ES-I3 (cell line): ENCODE data around the gene GBP7.

Experiments
- H3K36me3 ChIP-seq: 2 replicates; pipeline ENCODE4 v1.6.1; 2013; ENCODE audit warnings: mild to moderate bottlenecking, low read length, control low read depth, moderate library complexity; ENCODE audit not compliant: insufficient read depth
- H3K4me1 ChIP-seq: 2 replicates; pipeline ENCODE4 v1.6.1; 2013; ENCODE audit warnings: mild to moderate bottlenecking, control low read depth, low read length; ENCODE audit not compliant: insufficient read depth
- H3K9ac ChIP-seq: 2 replicates; pipeline ENCODE4 v1.6.1; 2013; ENCODE audit warnings: low read depth, mild to moderate bottlenecking, low read length, moderate library complexity
- H3K9me3 ChIP-seq: 2 replicates; pipeline ENCODE4 v1.6.1; 2013; ENCODE audit warnings: mild to moderate bottlenecking, low read length, moderate library complexity; ENCODE audit not compliant: control insufficient read depth, insufficient read depth

GBP7 gene

DNA sequence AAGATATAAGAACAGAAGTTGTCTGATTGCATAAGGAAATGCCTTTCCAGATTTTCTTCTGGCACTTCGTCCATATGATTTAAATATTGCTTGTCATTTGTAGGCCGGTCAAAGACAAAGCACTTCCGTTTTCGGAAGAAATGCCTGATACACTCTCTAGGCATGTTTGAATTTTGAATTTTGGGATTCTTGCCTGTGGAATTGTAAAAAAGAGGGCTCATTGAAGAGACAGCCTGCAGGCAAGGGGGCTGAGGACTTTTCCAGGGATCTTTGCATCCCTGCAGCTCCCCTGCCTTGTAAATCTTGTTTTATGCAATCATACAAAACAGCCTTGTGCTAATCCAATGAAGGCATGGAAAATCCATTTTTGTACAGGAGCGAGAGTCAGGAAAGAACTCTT is 15.5 kb upstream of the GBP7 start:
- Histone ChIP-seq H3K9ac (no peak overlapping the region), H3K4me1 (no peaks in the 10 kb centered on the region), H3K36me3 (no peaks in the 10 kb centered on the region), H3K9me3 (no peaks in the 10 kb centered on the region)

DNA sequence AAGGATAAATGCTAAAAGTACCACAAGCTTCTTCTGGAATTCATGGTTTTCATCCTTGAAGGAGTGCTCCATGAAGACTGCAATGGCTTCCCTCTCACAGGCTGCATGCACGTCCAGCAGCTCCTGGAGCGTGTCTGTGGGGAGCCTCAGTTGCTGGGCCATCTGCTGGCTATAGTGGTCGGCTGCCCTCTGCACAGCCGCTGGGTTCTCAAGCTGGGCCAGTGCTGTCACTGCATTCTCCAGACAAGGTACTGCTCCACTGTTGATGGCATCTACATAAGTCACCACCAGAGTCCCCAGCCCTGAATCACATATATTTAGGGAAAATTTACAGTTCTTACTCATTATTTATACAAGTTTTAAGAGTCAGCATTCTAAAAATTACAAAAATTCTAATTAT is 14.2 kb upstream of the GBP7 start:
- Histone ChIP-seq H3K9me3 (no peaks in the 10 kb centered on the region), H3K4me1 (no peaks in the 10 kb centered on the region), H3K9ac (no peak overlapping the region), H3K36me3 (no peaks in the 10 kb centered on the region)

DNA sequence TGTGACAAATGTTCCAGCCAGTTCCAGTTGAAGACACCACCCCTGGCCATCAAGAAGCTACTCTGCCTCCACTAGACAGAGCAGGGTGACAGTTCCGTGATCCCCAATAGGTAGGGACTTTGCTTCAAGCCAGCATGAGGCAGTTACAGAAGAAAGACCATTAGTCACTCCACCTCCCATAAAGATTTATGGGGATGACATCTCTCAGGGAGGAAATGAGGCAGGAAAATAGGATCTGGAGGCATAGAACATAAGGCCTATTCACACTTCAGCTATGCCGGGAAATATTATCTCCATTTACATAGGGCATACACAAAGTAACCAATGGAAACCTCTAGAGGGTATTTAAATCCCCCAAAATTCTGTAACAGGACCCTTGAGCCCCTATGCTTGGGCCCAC is 3.5 kb upstream of the GBP7 start:
- H3K9ac ChIP-seq, result no peak overlapping the region
- H3K36me3 ChIP-seq, result no peaks in the 10 kb centered on the region
- H3K9me3 ChIP-seq, result no peaks in the 10 kb centered on the region
- H3K4me1 ChIP-seq, result no peaks in the 10 kb centered on the region

DNA sequence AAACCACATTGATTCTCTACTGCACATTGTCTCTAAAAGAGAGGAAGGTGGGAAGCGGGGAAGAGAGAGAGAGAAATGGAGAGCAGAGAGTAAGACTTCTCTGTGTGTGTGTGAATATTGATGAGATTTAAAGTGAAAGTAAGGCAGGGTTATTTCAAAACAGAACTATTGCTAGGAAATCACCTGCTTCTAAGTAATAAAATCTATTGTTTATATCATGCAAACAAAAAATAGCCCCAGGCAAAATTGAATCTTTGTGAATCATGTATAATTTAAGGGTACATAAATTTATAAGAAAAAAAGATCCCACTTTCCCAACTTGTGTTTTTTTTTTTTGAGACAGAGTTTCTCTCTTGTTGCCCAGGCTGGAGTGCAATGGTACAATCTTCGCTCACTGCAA is 1.2 kb upstream of the GBP7 start:
- H3K36me3 ChIP-seq, result no peaks in the 10 kb centered on the region
- no peaks in the 10 kb centered on the region for H3K4me1 ChIP-seq
- no peak overlapping the region for H3K9ac ChIP-seq
- H3K9me3 ChIP-seq, result no peaks in the 10 kb centered on the region

DNA sequence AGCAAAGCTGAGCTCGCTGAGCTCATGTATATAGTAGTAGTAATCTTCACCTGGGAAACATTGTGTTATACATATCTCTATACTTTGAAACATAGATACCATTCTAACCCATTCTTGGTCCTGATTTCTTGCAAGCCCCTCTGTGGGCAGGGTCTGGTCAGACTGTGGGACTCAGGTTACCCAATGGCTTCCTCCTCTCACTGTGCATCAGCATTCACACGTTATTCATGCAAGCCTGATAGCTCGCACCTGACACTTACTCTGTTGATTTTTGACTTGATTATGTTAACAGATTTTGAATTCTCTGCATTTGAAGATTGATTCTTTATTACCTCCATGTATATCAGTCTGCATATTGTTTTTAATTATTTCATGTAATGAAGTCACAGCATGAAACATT is 1.3 kb downstream of the GBP7 start:
- H3K9me3 ChIP-seq, result no peaks in the 10 kb centered on the region
- no peak overlapping the region for H3K9ac ChIP-seq
- no peaks in the 10 kb centered on the region for H3K36me3 ChIP-seq
- H3K4me1 ChIP-seq, result no peaks in the 10 kb centered on the region

DNA sequence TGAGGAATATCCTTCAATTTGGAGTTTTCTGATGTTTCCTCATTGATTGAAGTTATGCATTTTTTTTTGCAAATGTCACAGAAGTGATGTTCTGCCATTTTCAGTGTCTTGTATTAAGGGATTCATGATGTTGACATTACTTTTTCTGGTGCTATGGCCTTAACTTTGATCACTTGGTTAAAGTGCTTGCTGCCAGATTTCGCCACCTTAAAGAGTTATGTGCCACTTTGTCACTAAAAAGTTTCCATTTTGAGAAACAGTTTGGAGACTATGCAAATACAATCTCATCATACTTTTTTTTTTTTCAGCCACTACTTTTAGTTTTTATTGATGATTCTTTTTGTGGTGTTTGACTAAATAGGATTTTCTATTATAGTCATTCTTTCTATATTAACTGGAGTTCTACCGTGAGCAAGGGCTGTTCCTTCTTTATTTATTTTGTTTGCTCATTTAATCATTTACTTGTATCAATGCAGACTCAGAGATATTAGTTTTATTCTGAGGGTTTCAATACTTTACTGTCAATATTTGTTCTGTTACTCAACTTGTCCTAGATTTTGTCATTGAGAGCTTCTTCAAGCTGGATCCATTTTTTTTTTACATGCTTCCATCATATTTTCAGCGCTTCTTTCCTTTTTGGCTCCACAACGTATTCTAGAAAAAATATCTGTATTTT is 3.2 kb downstream of the GBP7 start:
- Histone ChIP-seq H3K4me1 (no peaks in the 10 kb centered on the region), H3K9ac (no peak overlapping the region), H3K36me3 (no peaks in the 10 kb centered on the region), H3K9me3 (no peaks in the 10 kb centered on the region)

DNA sequence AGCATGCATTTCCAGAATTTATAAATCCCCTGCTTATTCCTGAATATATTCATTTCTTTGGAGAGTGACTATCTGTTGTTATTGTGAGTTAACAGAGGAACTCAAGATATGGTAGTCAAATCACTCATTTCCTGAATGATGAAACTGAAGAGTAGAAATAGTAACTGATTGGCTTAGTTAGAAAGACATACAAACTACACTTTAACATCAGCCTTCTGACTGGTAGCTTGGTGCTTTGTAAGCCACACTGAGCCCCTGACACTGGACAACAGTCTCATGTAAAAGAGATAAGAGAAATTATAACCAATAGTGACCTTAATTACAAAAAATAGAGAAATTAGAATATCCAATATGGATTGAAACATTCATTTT is 4.8 kb downstream of the GBP7 start:
- H3K9ac ChIP-seq, result no peak overlapping the region

DNA sequence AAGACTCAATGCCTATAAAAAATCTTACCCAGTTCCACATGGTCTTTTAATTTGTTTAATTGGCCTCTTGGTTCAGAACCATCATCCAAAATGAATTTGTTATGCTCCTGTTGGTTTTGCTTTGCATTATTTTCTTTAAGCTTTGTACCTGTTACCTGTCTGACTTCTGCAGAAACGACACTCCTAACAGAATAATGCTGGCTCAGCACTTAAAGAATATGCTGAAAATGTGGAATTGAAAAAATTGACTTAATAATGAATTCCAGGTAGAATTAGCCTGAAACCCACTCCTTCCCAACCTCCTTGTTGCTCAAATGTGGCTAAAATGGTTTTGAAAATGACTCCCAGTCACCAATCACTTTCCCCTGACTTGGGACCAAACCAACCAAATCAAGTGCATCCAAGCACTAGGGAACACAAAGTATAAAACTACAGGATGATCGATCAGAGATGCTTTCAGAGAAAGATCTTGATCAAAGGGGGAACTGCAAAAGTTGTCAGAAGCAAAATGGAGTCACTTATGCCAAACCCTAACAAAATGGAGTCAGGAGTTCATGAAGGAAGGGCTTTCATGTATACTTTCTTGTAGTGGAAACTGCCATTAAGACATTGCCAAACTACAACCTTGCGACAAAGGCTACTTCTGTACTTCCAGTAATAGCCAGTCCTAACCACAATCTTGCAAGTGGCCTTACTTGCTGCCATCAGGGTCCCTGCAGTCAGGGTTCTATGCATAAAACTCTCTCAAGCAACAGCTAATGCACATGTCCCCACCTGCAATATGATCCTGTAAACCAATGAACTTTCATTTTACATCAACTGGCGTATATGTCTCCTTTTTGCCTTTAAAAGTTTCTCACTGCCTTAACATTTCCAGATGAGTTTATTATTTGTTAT is 5.4 kb downstream of the GBP7 start:
- no peaks in the 10 kb centered on the region for H3K9me3 ChIP-seq
- H3K4me1 ChIP-seq, result no peaks in the 10 kb centered on the region
- no peak overlapping the region for H3K9ac ChIP-seq
- H3K36me3 ChIP-seq, result no peaks in the 10 kb centered on the region

More for the DNA sequence above, 4.8 kb downstream of the GBP7 start:
- Histone ChIP-seq H3K4me1 (no peaks in the 10 kb centered on the region), H3K9me3 (no peaks in the 10 kb centered on the region), H3K36me3 (no peaks in the 10 kb centered on the region)

DNA sequence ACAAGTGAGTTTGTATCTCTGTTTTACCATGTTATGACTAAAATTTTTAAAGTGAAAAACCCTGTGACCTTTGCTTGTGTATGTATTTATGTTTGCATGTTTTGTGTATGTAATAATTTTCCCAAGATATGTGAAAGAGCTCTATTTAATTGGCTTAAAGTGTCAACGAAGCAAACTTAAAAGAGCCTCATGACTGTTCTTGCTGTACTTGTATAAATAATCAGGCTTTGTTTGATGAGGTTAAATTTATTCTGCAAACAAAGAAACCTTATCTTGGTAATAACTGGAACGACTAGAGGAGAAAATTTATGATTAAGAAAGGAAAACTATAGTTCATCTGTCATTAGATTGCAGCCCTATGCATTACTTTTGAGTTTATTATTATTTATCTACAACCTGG is 6.6 kb downstream of the GBP7 start:
- Histone ChIP-seq H3K9ac (no peak overlapping the region), H3K4me1 (no peaks in the 10 kb centered on the region), H3K36me3 (no peaks in the 10 kb centered on the region), H3K9me3 (no peaks in the 10 kb centered on the region)

DNA sequence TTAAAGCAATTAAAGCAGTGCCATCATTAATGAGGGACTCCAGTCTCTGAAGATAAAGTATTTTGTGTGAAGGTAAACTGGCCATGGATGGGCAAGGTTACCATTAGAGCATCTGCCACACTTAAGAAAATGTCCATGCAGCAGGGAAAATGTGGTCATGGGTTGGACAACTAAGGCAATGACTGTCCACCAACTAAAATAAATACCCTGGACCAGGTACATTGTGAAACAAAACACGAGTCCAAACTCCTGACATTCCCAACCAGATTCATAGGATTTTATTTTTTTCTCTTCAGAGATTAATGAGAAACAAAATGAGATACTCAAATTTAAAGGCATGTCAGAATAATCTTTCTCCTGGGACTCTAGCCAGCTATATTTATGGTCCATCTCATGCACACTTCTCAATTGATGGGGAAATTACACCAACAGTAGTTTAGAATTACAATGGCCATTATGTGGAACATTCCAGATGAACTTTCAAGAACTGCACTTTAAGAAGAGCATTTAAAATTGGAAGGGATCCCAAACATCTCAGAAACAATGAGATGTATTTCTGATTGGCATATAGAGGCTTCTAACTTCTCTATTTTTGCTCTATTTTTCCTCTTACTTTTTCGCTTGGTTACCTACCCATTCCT is 8.1 kb downstream of the GBP7 start:
- H3K9me3 ChIP-seq, result no peaks in the 10 kb centered on the region
- no peak overlapping the region for H3K9ac ChIP-seq
- H3K36me3 ChIP-seq, result no peaks in the 10 kb centered on the region
- H3K4me1 ChIP-seq, result no peaks in the 10 kb centered on the region

DNA sequence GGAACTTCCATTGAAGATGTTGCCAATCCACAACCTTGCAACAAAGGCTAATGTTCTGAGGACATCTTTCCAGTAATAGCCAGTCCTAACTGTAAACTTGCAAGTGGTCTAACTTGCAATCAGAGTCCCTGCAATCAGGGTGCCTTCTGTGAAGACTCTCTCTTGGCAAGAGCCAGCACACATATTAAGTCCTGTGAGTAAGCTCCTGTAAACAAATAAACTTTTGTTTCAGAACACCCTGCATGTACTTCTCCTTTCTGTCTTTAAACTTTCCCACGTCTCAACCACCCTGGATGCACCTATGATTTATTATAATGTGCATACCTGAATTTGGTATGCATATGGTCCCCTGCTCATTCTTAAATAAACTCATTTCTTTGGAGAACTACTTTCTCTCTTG is 9.1 kb downstream of the GBP7 start:
- Histone ChIP-seq H3K36me3 (no peaks in the 10 kb centered on the region), H3K9me3 (no peaks in the 10 kb centered on the region), H3K4me1 (no peaks in the 10 kb centered on the region), H3K9ac (no peak overlapping the region)

DNA sequence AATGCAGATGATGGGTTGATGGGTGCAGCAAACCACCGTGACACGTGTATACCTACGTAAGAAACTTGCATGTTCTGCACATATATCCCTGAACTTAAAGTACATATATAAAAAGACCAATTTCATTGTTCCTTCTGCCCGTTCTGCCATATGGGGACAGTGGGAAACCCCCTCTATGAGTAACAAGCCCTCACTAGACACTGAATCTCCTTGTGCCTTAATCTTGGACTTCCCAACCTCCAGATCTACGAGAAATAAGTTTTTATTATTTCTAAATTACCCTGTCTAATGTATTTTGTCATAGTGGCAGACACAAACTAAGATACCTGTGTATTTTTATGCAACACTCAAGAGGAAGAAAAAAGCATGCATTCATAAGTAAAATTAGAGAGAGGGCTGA is 10.0 kb downstream of the GBP7 start:
- H3K4me1 ChIP-seq, result no peaks in the 10 kb centered on the region
- H3K9ac ChIP-seq, result no peak overlapping the region
- H3K36me3 ChIP-seq, result no peaks in the 10 kb centered on the region
- no peaks in the 10 kb centered on the region for H3K9me3 ChIP-seq

DNA sequence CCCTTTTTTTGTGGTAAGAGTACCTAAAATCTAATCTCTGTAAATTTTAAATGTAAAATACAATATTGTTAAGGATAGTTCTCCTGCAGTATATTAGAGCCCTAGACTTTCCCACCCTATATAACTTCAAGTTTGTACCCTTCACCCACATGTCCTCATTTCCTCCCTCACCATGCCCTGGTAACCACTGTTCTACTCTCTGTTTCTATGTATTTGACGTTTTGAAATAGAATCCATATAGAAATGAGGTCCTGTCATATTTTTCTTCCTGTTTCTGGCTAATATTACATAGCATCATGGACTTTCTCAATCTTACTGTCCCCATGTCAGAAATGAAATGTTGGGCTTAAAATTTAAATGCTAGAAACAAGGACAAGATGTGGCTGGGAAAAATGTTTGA is 24.8 kb downstream of the GBP7 start:
- H3K4me1 ChIP-seq, result no peaks in the 10 kb centered on the region
- H3K9ac ChIP-seq, result no peak overlapping the region
- H3K9me3 ChIP-seq, result no peaks in the 10 kb centered on the region
- H3K36me3 ChIP-seq, result no peaks in the 10 kb centered on the region

DNA sequence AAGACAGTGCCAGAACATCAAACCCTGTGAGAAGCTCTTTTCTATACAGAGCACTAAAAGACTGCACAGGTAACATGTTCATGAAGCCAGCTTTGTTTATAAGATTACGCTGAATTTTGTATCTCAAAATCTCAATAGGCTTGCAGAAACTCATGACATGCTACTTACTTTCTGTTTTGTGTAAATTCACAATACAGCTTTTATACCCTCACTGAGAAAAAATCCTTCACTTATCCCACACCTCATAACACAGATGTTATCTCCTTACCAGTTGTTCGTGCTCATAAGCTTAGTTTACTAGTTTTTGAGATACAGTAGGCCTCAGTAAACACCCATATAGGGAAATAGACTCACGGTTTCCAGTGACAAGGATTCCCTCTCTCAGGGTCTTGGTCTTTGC is 25.8 kb downstream of the GBP7 start:
- H3K9ac ChIP-seq, result no peak overlapping the region
- H3K36me3 ChIP-seq, result no peaks in the 10 kb centered on the region
- H3K9me3 ChIP-seq, result no peaks in the 10 kb centered on the region
- H3K4me1 ChIP-seq, result no peaks in the 10 kb centered on the region

DNA sequence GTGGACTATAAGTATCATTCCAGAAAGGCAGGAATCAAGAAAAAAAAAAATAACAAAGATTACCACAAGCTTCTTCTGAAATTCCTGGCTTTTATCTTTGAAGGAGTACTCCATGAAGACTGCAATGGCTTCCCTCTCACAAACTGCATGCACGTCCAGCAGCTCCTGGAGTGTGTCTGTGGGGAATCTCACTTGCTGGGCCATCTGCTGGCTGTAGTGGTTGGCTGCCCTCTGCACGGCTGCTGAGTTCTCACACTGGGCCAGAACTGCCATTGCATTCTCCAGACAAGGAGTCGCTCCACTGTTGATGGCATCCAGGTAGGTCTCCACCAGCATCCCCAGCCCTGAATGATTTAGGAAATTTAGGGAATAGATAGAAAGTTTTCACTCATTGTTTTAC is 26.6 kb downstream of the GBP7 start:
- no peaks in the 10 kb centered on the region for H3K9me3 ChIP-seq
- no peaks in the 10 kb centered on the region for H3K4me1 ChIP-seq
- no peaks in the 10 kb centered on the region for H3K36me3 ChIP-seq
- H3K9ac ChIP-seq, result no peak overlapping the region
